Esophagus squamous epithelium (tissue), 5 donors: ENCODE results near the gene DUSP8. TPM values are rescaled to one million over a fixed set of nuclear protein-coding genes. Genes with fewer than 3 reads are reported as not detected.
"Not testable (repeated sequence)": the region's sequence is repeated elsewhere in the genome, so short reads cannot be mapped to it uniquely, and the experiment has no call there.

Source experiments
- DNase-seq: peaks from one replicate; lab custom pipeline; 2025; lab: John Stamatoyannopoulos, UW
- H3K27ac ChIP-seq, 4 donors: fragments of 200-600 bp; sonication (generic); one replicate each; pipeline ENCODE4 v1.5.1; 2016 to 2019; ENCODE audit warnings: mild to moderate bottlenecking in 1 of 4
- H3K27me3 ChIP-seq, 4 donors: fragments of 200-600 bp; sonication (generic); 1 replicate in 3 of 4; 2 replicates in 1 of 4; pipeline versions ENCODE4 v1.5.1 to v1.6.0; 2017 to 2021; ENCODE audit warnings: antibody characterized with exemption in 1 of 4
- H3K36me3 ChIP-seq, 3 donors: fragments of 200-600 bp; sonication (generic); one replicate each; pipeline ENCODE4 v1.5.1; 2016 to 2019
- H3K4me1 ChIP-seq, 3 donors: fragments of 200-600 bp; sonication (generic); one replicate each; pipeline ENCODE4 v1.5.1; 2017 to 2019
- H3K4me3 ChIP-seq, 4 donors: fragments of 200-600 bp; sonication (generic); 1 replicate in 3 of 4; 2 replicates in 1 of 4; pipeline ENCODE4 v1.5.1; 2016 to 2019; ENCODE audit warnings: mild to moderate bottlenecking in 2 of 4, moderate library complexity in 1 of 4
- H3K9me3 ChIP-seq, 3 donors: fragments of 200-600 bp; sonication (generic); one replicate each; pipeline ENCODE4 v1.5.1; 2016 to 2019
- CTCF ChIP-seq, 6 experiments: fragments of 450-650 bp in 4 of 6; fragments of 200-600 bp in 2 of 6; sonication (generic) in 2 of 6; IDR thresholded peaks; one replicate each; pipeline ENCODE4 v1.5.1; 2016 to 2019; ENCODE audit warnings: antibody characterized with exemption in 6 of 6, mild to moderate bottlenecking in 4 of 6, moderate library complexity in 4 of 6
- POLR2A ChIP-seq, 4 donors: fragments of 450-650 bp; IDR thresholded peaks; one replicate each; pipeline ENCODE4 v1.6.1; 2017; ENCODE audit warnings: antibody characterized with exemption in 4 of 4, mild to moderate bottlenecking in 4 of 4, moderate library complexity in 3 of 4
- WGBS, 2 donors: methylation state at CpG; one replicate each; pipeline ENCODE4 v1.1.5; 2018; 5-methylcytosine and 5-hydroxymethylcytosine counted together
- intact Hi-C: fragments of 100-400 bp; cut with DNase I; formaldehyde crosslinking; loops from one replicate; pipeline ENCODE4 v1.15.0; 2022
- total RNA-seq, 4 donors: library from RNA; depleted of rRNA; stranded (reverse); fragments of >200 nt; gene quantifications; one replicate each; pipeline ENCODE4 v1.1.0, GENCODE V29; 2016
- donor health status: DM: yes; HTN: yes; CAD: no.

DUSP8 gene
- total RNA-seq, 4 donors from 2014 or later = 0.12 to 1.3 (median 0.64) TPM

GRCh38 chr11:1586699-1587098 is 14.6 kb upstream of the DUSP8 start:
- no peak for DNase-seq
- WGBS, 2 donors = 59 to 61% methylated on average over 2 of the region's 2 CpGs
- Histone ChIP-seq H3K36me3 (no peaks in the 10 kb centered on the region), H3K4me1 (peaks cover 0 to 4% (median 4%) of the 10 kb centered on the region in 3 donors), H3K4me3 (no peak overlapping the region), H3K9me3 (no peaks in the 10 kb centered on the region), H3K27ac (no peak overlapping the region), H3K27me3 (peaks cover 0 to 60% (median 0%) of the 10 kb centered on the region in 4 donors)
- TF ChIP-seq CTCF (IDR thresholded peaks at IDR 0.05) (no peak), POLR2A (IDR thresholded peaks at IDR 0.05) (no peak)
- intact Hi-C loops = no loop called here

GRCh38 chr11:1584661-1585370 is 12.7 kb upstream of the DUSP8 start, which contains the start of gene KRTAP5-1:
KRTAP5-1 (minus strand) TSS chr11:1585283; CDS start chr11:1585249, 34 bp downstream.
- H3K36me3 ChIP-seq, intact Hi-C loops: not testable (repeated sequence)

GRCh38 chr11:1582909-1583308 is 10.8 kb upstream of the DUSP8 start:
- peaks cover 0 to 43% (median 0%) of the 10 kb centered on the region in 4 donors for H3K27me3 ChIP-seq
- H3K4me1 ChIP-seq, DNase-seq, H3K4me3 ChIP-seq, intact Hi-C loops, H3K36me3 ChIP-seq, H3K9me3 ChIP-seq, H3K27ac ChIP-seq: not testable (repeated sequence)
- 65 to 72% methylated on average over 2 of the region's 2 CpGs for WGBS, 2 donors

More at GRCh38 chr11:1584661-1585370, 12.7 kb upstream of the DUSP8 start, which contains the start of gene KRTAP5-1:
- WGBS, 2 donors = 39 to 61% methylated on average over 3 to 6 of the region's 9 CpGs
- not testable (repeated sequence) for DNase-seq, H3K27ac ChIP-seq, H3K4me1 ChIP-seq, H3K9me3 ChIP-seq, H3K4me3 ChIP-seq
- H3K27me3 ChIP-seq = peaks cover 0 to 50% (median 0%) of the 10 kb centered on the region in 4 donors

GRCh38 chr11:1581976-1582375 is 9.9 kb upstream of the DUSP8 start:
- Histone ChIP-seq H3K27ac (no peak overlapping the region), H3K4me1 (no peaks in the 10 kb centered on the region), H3K4me3 (no peak overlapping the region), H3K27me3 (peaks cover 0 to 46% (median 0%) of the 10 kb centered on the region in 4 donors), H3K9me3 (peaks cover 0 to 11% (median 5%) of the 10 kb centered on the region in 3 donors), H3K36me3 (no peaks in the 10 kb centered on the region)
- TF ChIP-seq CTCF (IDR thresholded peaks at IDR 0.05) (no peak), POLR2A (IDR thresholded peaks at IDR 0.05) (no peak)
- DNase-seq = no peak
- intact Hi-C loops = no loop called here
- WGBS, 2 donors = 82 to 85% methylated on average over 8 of the region's 9 CpGs

- TF ChIP-seq POLR2A (IDR thresholded peaks at IDR 0.05) (no peak), CTCF (IDR thresholded peaks at IDR 0.05) (no peak)
- Histone ChIP-seq H3K9me3 (peaks cover 0 to 11% (median 5%) of the 10 kb centered on the region in 3 donors), H3K27me3 (peaks cover 0 to 48% (median 7%) of the 10 kb centered on the region in 4 donors), H3K4me1 (peaks cover 16 to 29% (median 22%) of the 10 kb centered on the region in 3 donors), H3K4me3 (no peak overlapping the region), H3K36me3 (no peaks in the 10 kb centered on the region), H3K27ac (no peak overlapping the region)
- intact Hi-C loops = loop anchor here (10.0 kb wide), 1 partner anchor 372 kb away; no protein-coding TSS in a partner anchor
- 57 to 86% methylated on average over 5 of the region's 6 CpGs for WGBS, 2 donors
- DNase-seq = no peak
Measured at GRCh38 chr11:1576825-1577224, 4.8 kb upstream of the DUSP8 start.

- H3K27ac ChIP-seq, DNase-seq, H3K36me3 ChIP-seq, H3K4me3 ChIP-seq: not testable (repeated sequence)
- intact Hi-C loops = loop anchor here (10.0 kb wide), 1 partner anchor 371 kb away; no protein-coding TSS in a partner anchor
- H3K27me3 ChIP-seq = peaks cover 0 to 55% (median 7%) of the 10 kb centered on the region in 4 donors
- WGBS, 2 donors = 69 to 71% methylated on average over 11 to 16 of the region's 16 CpGs
- H3K9me3 ChIP-seq = peaks cover 0 to 11% (median 5%) of the 10 kb centered on the region in 3 donors
- peaks cover 22 to 37% (median 22%) of the 10 kb centered on the region in 3 donors for H3K4me1 ChIP-seq
Measured at GRCh38 chr11:1575756-1576155, 3.7 kb upstream of the DUSP8 start.
